WTC11 (cell line): Measurements from ENCODE around the gene COL4A3. TPM values are rescaled to one million over a fixed set of nuclear protein-coding genes. Genes with fewer than 3 reads are reported as not detected.

Experiments used
- ATAC-seq: fragments of 200-7000 bp; cut with Tn5 transposase; 2 replicates; pipeline ENCODE4 v1.10.0; 2021; ENCODE audit warnings: mild to moderate bottlenecking, moderate library complexity
- CTCF ChIA-PET: fragments of 300-600 bp; sonication (Branson Sonifier 250); formaldehyde crosslinking; loops from one replicate; lab custom pipeline; 2021; ENCODE audit warnings: antibody characterized with exemption; lab: Charles Lee
- POLR2A ChIA-PET: fragments of 350-600 bp; sonication (Branson Sonifier 250); formaldehyde crosslinking; loops from one replicate; lab custom pipeline; 2021; ENCODE audit warnings: antibody characterized with exemption; lab: Charles Lee
- DNase-seq: peaks from one replicate; pipeline ENCODE4 v3.0.0; 2021; ENCODE audit warnings: low spot score
- H3K27ac Mint-ChIP-seq: 2 replicates; pipeline ENCODE4 v1.8.0; 2021; ENCODE audit warnings: mixed read lengths
- H3K27me3 Mint-ChIP-seq: 2 replicates; pipeline ENCODE4 v1.8.0; 2021; ENCODE audit warnings: low read depth, mild to moderate bottlenecking, moderate library complexity, mixed read lengths
- H3K36me3 Mint-ChIP-seq: 2 replicates; pipeline ENCODE4 v1.8.0; 2021; ENCODE audit warnings: mixed read lengths
- H3K4me1 Mint-ChIP-seq: 2 replicates; pipeline ENCODE4 v1.8.0; 2022; ENCODE audit warnings: mixed read lengths
- H3K4me3 Mint-ChIP-seq: 2 replicates; pipeline ENCODE4 v1.8.0; 2021; ENCODE audit warnings: mild to moderate bottlenecking, moderate library complexity, mixed read lengths
- H3K9me3 Mint-ChIP-seq: 2 replicates; pipeline ENCODE4 v1.8.0; 2021; ENCODE audit warnings: mixed read lengths
- CBFB ChIP-seq: sonication (generic); formaldehyde crosslinking; IDR thresholded peaks from 2 replicates; pipeline ENCODE4 v1.8.1; 2022; ENCODE audit warnings: mild to moderate bottlenecking, low read depth, missing genetic modification reagents
- EMX1 ChIP-seq: fragments of 250-450 bp; sonication (Bioruptor Pico); IDR thresholded peaks from 2 replicates; pipeline ENCODE4 v1.8.0; 2021; ENCODE audit warnings: mild to moderate bottlenecking
- FOXJ3 ChIP-seq: sonication (generic); formaldehyde crosslinking; IDR thresholded peaks from 2 replicates; pipeline ENCODE4 v1.9.0; 2021; ENCODE audit warnings: missing genetic modification reagents, mild to moderate bottlenecking, borderline replicate concordance
- HMGA2 ChIP-seq: fragments of 250-450 bp; sonication (Bioruptor Pico); IDR thresholded peaks from 2 replicates; pipeline ENCODE4 v1.4.0; 2021; ENCODE audit warnings: mild to moderate bottlenecking, moderate library complexity
- KAT7 ChIP-seq: sonication (generic); formaldehyde crosslinking; IDR thresholded peaks from 2 replicates; pipeline ENCODE4 v1.8.1; 2023; ENCODE audit warnings: missing genetic modification reagents, mild to moderate bottlenecking, borderline replicate concordance
- MXD4 ChIP-seq: fragments of 250-450 bp; sonication (Bioruptor Pico); IDR thresholded peaks from 2 replicates; pipeline ENCODE4 v1.8.0; 2021; ENCODE audit warnings: mild to moderate bottlenecking, moderate library complexity, borderline replicate concordance
- NFATC4 ChIP-seq: fragments of 250-450 bp; sonication (Bioruptor Pico); IDR thresholded peaks from 2 replicates; pipeline ENCODE4 v1.9.0; 2021; ENCODE audit warnings: mild to moderate bottlenecking
- NFYB ChIP-seq: sonication (generic); formaldehyde crosslinking; conservative IDR thresholded peaks from 2 replicates; pipeline ENCODE4 v1.8.0; 2022; ENCODE audit warnings: low read depth, missing genetic modification reagents
- NR3C1 ChIP-seq: sonication (generic); formaldehyde crosslinking; conservative IDR thresholded peaks from 2 replicates; pipeline ENCODE4 v1.8.1; 2023; ENCODE audit warnings: low read depth, mild to moderate bottlenecking, missing genetic modification reagents
- SMAD3 ChIP-seq: sonication (generic); formaldehyde crosslinking; IDR thresholded peaks from 2 replicates; pipeline ENCODE4 v1.8.0; 2022; ENCODE audit warnings: missing genetic modification reagents, mild to moderate bottlenecking, borderline replicate concordance
- SOX15 ChIP-seq: fragments of 250-450 bp; sonication (Bioruptor Pico); IDR thresholded peaks from 2 replicates; pipeline ENCODE4 v1.9.0; 2021; ENCODE audit warnings: mild to moderate bottlenecking
- TP53 ChIP-seq: sonication (generic); formaldehyde crosslinking; IDR thresholded peaks from 2 replicates; pipeline ENCODE4 v1.8.1; 2023; ENCODE audit warnings: mild to moderate bottlenecking, missing genetic modification reagents
- ZNF138 ChIP-seq: sonication (generic); formaldehyde crosslinking; conservative IDR thresholded peaks from 2 replicates; pipeline ENCODE4 v1.8.1; 2022; ENCODE audit warnings: mild to moderate bottlenecking, moderate library complexity, missing genetic modification reagents
- ZNF219 ChIP-seq: sonication (generic); formaldehyde crosslinking; IDR thresholded peaks from 2 replicates; pipeline ENCODE4 v1.8.0; 2023; ENCODE audit warnings: missing genetic modification reagents, mild to moderate bottlenecking, borderline replicate concordance
- ZNF416 ChIP-seq: fragments of 250-450 bp; sonication (Bioruptor Pico); IDR thresholded peaks from 2 replicates; pipeline ENCODE4 v1.9.0; 2021; ENCODE audit warnings: mild to moderate bottlenecking, inconsistent platforms
- ZNF423 ChIP-seq: fragments of 250-450 bp; sonication (Bioruptor Pico); IDR thresholded peaks from 2 replicates; pipeline ENCODE4 v2.1.2; 2022; ENCODE audit warnings: mild to moderate bottlenecking, moderate library complexity
- ZNF671 ChIP-seq: fragments of 250-450 bp; sonication (Bioruptor Pico); IDR thresholded peaks from 2 replicates; pipeline ENCODE4 v1.8.0; 2021; ENCODE audit warnings: mild to moderate bottlenecking
- total RNA-seq: library from RNA; stranded (reverse); gene quantifications from 3 replicates; pipeline ENCODE4 v1.2.3, GENCODE V29; 2021
- TF ChIP-seq, protein P1 (sequence below): sonication (generic); formaldehyde crosslinking; IDR thresholded peaks from 2 replicates; pipeline ENCODE4 v1.8.0; 2023; ENCODE audit warnings: missing genetic modification reagents
- TF ChIP-seq, protein P2 (sequence below): sonication (generic); formaldehyde crosslinking; IDR thresholded peaks from 2 replicates; pipeline ENCODE4 v1.8.1; 2022; ENCODE audit warnings: mild to moderate bottlenecking, missing genetic modification reagents, moderate library complexity, borderline replicate concordance
- TF ChIP-seq, protein P3 (sequence below): sonication (generic); formaldehyde crosslinking; IDR thresholded peaks from 2 replicates; pipeline ENCODE4 v1.8.0; 2022; ENCODE audit warnings: mild to moderate bottlenecking, missing genetic modification reagents
- TF ChIP-seq, protein P4 (sequence below): fragments of 250-450 bp; sonication (Bioruptor Pico); IDR thresholded peaks from 2 replicates; pipeline ENCODE4 v1.9.0; 2021; ENCODE audit warnings: mild to moderate bottlenecking
- TF ChIP-seq, protein P5 (sequence below): sonication (generic); formaldehyde crosslinking; IDR thresholded peaks from 2 replicates; pipeline ENCODE4 v1.8.1; 2023; ENCODE audit warnings: mild to moderate bottlenecking, missing genetic modification reagents

COL4A3 gene
- total RNA-seq, 1 experiment from 2014 or later: 0.90 TPM

DNA sequence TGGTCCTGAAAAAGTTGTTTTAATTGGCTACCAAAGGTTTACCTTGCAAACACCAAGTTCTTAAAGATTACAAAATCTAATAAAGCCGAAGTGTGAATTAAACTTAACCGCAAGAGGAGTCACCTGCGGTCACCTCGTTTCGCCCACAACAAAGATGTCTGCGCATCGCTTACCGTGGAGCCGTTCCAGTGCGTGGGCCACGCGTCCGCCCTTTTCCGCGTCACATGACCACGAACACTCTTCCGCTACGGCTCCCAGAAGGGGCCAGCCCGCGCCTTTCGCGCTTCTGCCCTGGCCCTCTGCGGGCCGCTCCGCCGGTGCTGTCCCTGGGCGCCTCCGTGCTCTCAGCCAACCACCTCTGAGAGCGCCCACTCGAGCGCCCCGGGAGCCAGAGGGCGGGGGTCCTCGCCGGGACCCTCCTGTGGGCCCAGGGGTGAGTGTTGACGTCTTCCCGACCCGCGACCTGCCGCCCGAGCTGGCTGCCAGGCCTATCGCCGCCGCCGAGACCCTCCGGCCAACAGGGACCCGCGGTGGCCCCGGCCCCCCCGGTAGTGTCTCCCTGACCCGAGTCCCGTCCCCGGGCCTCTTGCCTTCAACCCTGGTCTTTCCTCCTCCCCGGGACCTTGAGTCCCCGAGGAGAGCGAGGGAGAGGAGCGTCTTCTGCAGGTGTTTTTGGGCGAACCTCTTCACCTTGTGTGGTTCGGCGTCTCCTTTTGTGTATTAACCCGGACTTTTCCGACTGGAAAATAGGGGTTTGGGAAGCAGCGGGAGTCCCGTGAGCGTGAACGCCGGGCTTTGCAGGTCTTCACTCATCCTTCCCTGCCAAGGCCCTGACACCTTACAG, 160.8 kb downstream of the COL4A3 start, which contains the start of gene MFF (continued):
- TF ChIP-seq ZNF423 (peak; percentile 67), KAT7 (0 out of 2 replicates have a peak, but pooled peaks have one; percentile 74), EMX1 (CRISPR knock-in tag) (no peak), CBFB (CRISPR knock-in tag) (no peak), HMGA2 (no peak), ZNF138 (CRISPR knock-in tag) (no peak), FOXJ3 (no peak), SOX15 (CRISPR knock-in tag) (no peak), TP53 (CRISPR knock-in tag) (0 out of 2 replicates have a peak, but pooled peaks have one; percentile 24)
- TF ChIP-seq, protein P1, sequence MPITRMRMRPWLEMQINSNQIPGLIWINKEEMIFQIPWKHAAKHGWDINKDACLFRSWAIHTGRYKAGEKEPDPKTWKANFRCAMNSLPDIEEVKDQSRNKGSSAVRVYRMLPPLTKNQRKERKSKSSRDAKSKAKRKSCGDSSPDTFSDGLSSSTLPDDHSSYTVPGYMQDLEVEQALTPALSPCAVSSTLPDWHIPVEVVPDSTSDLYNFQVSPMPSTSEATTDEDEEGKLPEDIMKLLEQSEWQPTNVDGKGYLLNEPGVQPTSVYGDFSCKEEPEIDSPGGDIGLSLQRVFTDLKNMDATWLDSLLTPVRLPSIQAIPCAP (CRISPR knock-in tag): peak; percentile 52; the same call in 1 of the 2 replicates
- TF ChIP-seq, protein P2, sequence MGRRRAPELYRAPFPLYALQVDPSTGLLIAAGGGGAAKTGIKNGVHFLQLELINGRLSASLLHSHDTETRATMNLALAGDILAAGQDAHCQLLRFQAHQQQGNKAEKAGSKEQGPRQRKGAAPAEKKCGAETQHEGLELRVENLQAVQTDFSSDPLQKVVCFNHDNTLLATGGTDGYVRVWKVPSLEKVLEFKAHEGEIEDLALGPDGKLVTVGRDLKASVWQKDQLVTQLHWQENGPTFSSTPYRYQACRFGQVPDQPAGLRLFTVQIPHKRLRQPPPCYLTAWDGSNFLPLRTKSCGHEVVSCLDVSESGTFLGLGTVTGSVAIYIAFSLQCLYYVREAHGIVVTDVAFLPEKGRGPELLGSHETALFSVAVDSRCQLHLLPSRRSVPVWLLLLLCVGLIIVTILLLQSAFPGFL (CRISPR knock-in tag): peak; percentile 89; the same call in 1 of the 2 replicates

DNA sequence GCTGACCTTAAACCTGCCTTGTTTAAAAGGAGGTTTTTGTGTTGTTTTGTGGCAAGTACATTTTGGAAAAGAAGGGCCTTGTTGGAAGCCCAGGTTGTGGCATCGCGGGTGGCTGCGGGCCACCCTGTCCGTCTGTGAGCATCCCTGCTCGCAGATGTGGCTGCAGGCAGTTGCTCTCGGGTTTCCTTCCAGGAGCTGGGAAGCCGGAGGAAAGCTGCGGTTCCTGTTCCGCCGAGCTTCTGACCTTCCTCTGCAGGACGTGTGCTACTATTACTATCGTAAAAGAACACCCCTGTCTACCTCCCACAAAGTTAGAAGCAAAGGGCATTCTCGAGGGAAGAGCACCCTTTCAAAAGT, 161.4 kb downstream of the COL4A3 start:
- H3K27ac Mint-ChIP-seq: peak overlapping the region; percentile 74
- peaks cover 44% of the 10 kb centered on the region for H3K36me3 Mint-ChIP-seq
- ATAC-seq: peak; percentile 41
- ChIA-PET POLR2A (no interaction called here), CTCF (interaction anchor here (1.7 kb wide), 1 partner anchor 200 kb away, joined by 3 read pairs; no protein-coding TSS in a partner anchor)
- peak; percentile 28 for DNase-seq
- TF ChIP-seq ZNF219 (CRISPR knock-in tag) (no peak), NFYB (no peak), NR3C1 (CRISPR knock-in tag) (no peak), ZNF416 (CRISPR knock-in tag) (no peak), MXD4 (CRISPR knock-in tag) (no peak), NFATC4 (CRISPR knock-in tag) (no peak), EMX1 (CRISPR knock-in tag) (no peak), SMAD3 (CRISPR knock-in tag) (no peak), TP53 (CRISPR knock-in tag) (no peak), ZNF671 (no peak)
- TF ChIP-seq, protein P3, sequence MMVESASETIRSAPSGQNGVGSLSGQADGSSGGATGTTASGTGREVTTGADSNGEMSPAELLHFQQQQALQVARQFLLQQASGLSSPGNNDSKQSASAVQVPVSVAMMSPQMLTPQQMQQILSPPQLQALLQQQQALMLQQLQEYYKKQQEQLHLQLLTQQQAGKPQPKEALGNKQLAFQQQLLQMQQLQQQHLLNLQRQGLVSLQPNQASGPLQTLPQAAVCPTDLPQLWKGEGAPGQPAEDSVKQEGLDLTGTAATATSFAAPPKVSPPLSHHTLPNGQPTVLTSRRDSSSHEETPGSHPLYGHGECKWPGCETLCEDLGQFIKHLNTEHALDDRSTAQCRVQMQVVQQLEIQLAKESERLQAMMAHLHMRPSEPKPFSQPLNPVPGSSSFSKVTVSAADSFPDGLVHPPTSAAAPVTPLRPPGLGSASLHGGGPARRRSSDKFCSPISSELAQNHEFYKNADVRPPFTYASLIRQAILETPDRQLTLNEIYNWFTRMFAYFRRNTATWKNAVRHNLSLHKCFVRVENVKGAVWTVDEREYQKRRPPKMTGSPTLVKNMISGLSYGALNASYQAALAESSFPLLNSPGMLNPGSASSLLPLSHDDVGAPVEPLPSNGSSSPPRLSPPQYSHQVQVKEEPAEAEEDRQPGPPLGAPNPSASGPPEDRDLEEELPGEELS: no peak
- TF ChIP-seq, protein P1 (CRISPR knock-in tag): no peak
- TF ChIP-seq, protein P4, sequence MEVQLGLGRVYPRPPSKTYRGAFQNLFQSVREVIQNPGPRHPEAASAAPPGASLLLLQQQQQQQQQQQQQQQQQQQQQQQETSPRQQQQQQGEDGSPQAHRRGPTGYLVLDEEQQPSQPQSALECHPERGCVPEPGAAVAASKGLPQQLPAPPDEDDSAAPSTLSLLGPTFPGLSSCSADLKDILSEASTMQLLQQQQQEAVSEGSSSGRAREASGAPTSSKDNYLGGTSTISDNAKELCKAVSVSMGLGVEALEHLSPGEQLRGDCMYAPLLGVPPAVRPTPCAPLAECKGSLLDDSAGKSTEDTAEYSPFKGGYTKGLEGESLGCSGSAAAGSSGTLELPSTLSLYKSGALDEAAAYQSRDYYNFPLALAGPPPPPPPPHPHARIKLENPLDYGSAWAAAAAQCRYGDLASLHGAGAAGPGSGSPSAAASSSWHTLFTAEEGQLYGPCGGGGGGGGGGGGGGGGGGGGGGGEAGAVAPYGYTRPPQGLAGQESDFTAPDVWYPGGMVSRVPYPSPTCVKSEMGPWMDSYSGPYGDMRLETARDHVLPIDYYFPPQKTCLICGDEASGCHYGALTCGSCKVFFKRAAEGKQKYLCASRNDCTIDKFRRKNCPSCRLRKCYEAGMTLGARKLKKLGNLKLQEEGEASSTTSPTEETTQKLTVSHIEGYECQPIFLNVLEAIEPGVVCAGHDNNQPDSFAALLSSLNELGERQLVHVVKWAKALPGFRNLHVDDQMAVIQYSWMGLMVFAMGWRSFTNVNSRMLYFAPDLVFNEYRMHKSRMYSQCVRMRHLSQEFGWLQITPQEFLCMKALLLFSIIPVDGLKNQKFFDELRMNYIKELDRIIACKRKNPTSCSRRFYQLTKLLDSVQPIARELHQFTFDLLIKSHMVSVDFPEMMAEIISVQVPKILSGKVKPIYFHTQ: no peak
- TF ChIP-seq, protein P5, sequence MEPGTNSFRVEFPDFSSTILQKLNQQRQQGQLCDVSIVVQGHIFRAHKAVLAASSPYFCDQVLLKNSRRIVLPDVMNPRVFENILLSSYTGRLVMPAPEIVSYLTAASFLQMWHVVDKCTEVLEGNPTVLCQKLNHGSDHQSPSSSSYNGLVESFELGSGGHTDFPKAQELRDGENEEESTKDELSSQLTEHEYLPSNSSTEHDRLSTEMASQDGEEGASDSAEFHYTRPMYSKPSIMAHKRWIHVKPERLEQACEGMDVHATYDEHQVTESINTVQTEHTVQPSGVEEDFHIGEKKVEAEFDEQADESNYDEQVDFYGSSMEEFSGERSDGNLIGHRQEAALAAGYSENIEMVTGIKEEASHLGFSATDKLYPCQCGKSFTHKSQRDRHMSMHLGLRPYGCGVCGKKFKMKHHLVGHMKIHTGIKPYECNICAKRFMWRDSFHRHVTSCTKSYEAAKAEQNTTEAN (CRISPR knock-in tag): no peak
- TF ChIP-seq, all 79 proteins: peak for 0
- Mint-ChIP-seq H3K4me3 (peak overlapping the region; percentile 90), H3K9me3 (peaks cover 36% of the 10 kb centered on the region), H3K4me1 (peaks cover 45% of the 10 kb centered on the region), H3K27me3 (peaks cover 12% of the 10 kb centered on the region)
